Astrocyte (in vitro differentiated cells and primary cell): Measurements from ENCODE around the gene SLC35F1. TPM values are rescaled to one million over a fixed set of nuclear protein-coding genes. Genes with fewer than 3 reads are reported as not detected.

ENCODE experiments used
- DNase-seq: peaks from one replicate; pipeline ENCODE4 v3.0.0-alpha.2; 2010; ENCODE audit warnings: low read depth
- FAIRE-seq: peaks from 2 replicates; lab custom pipeline; 2011; peaks lifted over from hg19 to GRCh38; lab: Jason Lieb, UNC
- H2AFZ ChIP-seq: 2 replicates; pipeline ENCODE4 v1.6.0; 2012; ENCODE audit warnings: low read depth, low read length, inconsistent platforms
- H3K27ac ChIP-seq: 2 replicates; pipeline ENCODE4 v1.5.1; 2011; ENCODE audit warnings: low read depth, low read length, inconsistent platforms
- H3K27me3 ChIP-seq: 2 replicates; pipeline ENCODE4 v1.6.0; 2011; ENCODE audit warnings: low read length, inconsistent platforms; ENCODE audit not compliant: insufficient read depth
- H3K36me3 ChIP-seq: 2 replicates; pipeline ENCODE4 v1.5.1; 2011; ENCODE audit warnings: low read length, inconsistent platforms; ENCODE audit not compliant: insufficient read depth
- H3K4me1 ChIP-seq: 2 replicates; pipeline ENCODE4 v1.5.1; 2011; ENCODE audit warnings: low read length, inconsistent platforms; ENCODE audit not compliant: insufficient read depth
- H3K4me2 ChIP-seq: 2 replicates; pipeline ENCODE4 v1.6.0; 2012; ENCODE audit warnings: low read length, inconsistent platforms
- H3K4me3 ChIP-seq: 2 replicates; pipeline ENCODE4 v1.5.1; 2011; ENCODE audit warnings: low read depth, mild to moderate bottlenecking, low read length, inconsistent platforms; ENCODE audit not compliant: insufficient read depth
- H3K79me2 ChIP-seq: 2 replicates; pipeline ENCODE4 v1.6.0; 2012; ENCODE audit warnings: mild to moderate bottlenecking, low read length, inconsistent platforms; ENCODE audit not compliant: insufficient read depth
- H3K9ac ChIP-seq: 2 replicates; pipeline ENCODE4 v1.6.0; 2012; ENCODE audit warnings: mild to moderate bottlenecking, low read length, inconsistent platforms
- H3K9me3 ChIP-seq: 2 replicates; pipeline ENCODE4 v1.5.1; 2012; ENCODE audit warnings: low read depth, mild to moderate bottlenecking, low read length, inconsistent platforms; ENCODE audit not compliant: insufficient read depth
- H4K20me1 ChIP-seq: 2 replicates; pipeline ENCODE4 v1.6.0; 2012; ENCODE audit warnings: low read length, inconsistent platforms; ENCODE audit not compliant: insufficient read depth
- H3K27ac Mint-ChIP-seq: one replicate; pipeline ENCODE4 v1.8.0; 2021; ENCODE audit warnings: mild to moderate bottlenecking, mixed read lengths; ENCODE audit not compliant: unreplicated experiment
- H3K27me3 Mint-ChIP-seq: one replicate; pipeline ENCODE4 v1.8.0; 2021; ENCODE audit warnings: low read depth, mixed read lengths; ENCODE audit not compliant: unreplicated experiment
- H3K36me3 Mint-ChIP-seq: one replicate; pipeline ENCODE4 v1.8.0; 2021; ENCODE audit warnings: low read depth, mixed read lengths; ENCODE audit not compliant: unreplicated experiment
- H3K4me1 Mint-ChIP-seq: one replicate; pipeline ENCODE4 v1.8.0; 2021; ENCODE audit warnings: low read depth, mixed read lengths; ENCODE audit not compliant: unreplicated experiment
- H3K4me3 Mint-ChIP-seq: one replicate; pipeline ENCODE4 v1.8.0; 2021; ENCODE audit warnings: mild to moderate bottlenecking, moderate library complexity, mixed read lengths; ENCODE audit not compliant: unreplicated experiment
- H3K9me3 Mint-ChIP-seq: one replicate; pipeline ENCODE4 v1.8.0; 2021; ENCODE audit warnings: mild to moderate bottlenecking, mixed read lengths; ENCODE audit not compliant: unreplicated experiment
- CTCF ChIP-seq: IDR thresholded peaks from 2 replicates; pipeline ENCODE4 v1.5.1; 2011; ENCODE audit warnings: low read depth, mild to moderate bottlenecking, inconsistent platforms, low read length, moderate library complexity; ENCODE audit not compliant: insufficient read depth
- EZH2 ChIP-seq: IDR thresholded peaks from 2 replicates; pipeline ENCODE4 v1.6.1; 2012; ENCODE audit warnings: mild to moderate bottlenecking, low read length, inconsistent platforms; ENCODE audit not compliant: insufficient read depth
- total RNA-seq: library from RNA; stranded (reverse); gene quantifications from 2 replicates; pipeline ENCODE4 v1.2.1, GENCODE V29; 2021

Gene SLC35F1
- total RNA-seq, 1 donor from 2014 or later, result 1.0 TPM

DNA sequence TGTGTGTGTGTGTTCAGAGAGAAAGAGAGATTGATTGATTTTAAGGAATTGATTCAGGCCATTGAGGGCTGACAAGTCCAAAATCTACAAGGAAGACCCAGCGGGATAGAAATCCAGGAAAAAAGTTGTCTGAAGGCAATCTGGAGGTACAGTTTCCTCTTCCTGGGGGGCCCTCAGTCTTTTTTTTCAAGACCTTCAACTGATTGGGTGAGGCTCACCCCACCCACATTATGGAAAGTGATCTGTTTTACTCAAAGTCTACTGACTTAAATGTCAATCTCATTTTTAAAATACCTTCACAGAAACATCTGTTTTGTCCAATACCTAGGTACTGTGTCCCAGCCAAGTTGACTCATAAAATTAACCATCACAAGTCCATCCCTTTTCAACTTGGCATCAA lies 398.0 kb downstream of the SLC35F1 start:
- H3K27me3 Mint-ChIP-seq, result no peaks in the 10 kb centered on the region

GRCh38 chr6:118306392-118307238 lies 399.6 kb downstream of the SLC35F1 start:
- DNase-seq, result no peak
- no peak overlapping the region for H3K27ac Mint-ChIP-seq
- TF ChIP-seq CTCF (no peak), EZH2 (no peak)
- H3K27me3 Mint-ChIP-seq, result no peaks in the 10 kb centered on the region
- Histone ChIP-seq H4K20me1 (no peaks in the 10 kb centered on the region), H3K27ac (no peak overlapping the region), H3K27me3 (no peaks in the 10 kb centered on the region), H3K4me2 (no peak overlapping the region), H3K9me3 (no peaks in the 10 kb centered on the region), H3K79me2 (no peaks in the 10 kb centered on the region), H3K4me3 (no peak overlapping the region), H3K36me3 (no peaks in the 10 kb centered on the region), H3K9ac (no peak overlapping the region), H2AFZ (no peak overlapping the region), H3K4me1 (no peaks in the 10 kb centered on the region)
- no peaks in the 10 kb centered on the region for H3K36me3 Mint-ChIP-seq
- no peaks in the 10 kb centered on the region for H3K4me1 Mint-ChIP-seq
- no peak for FAIRE-seq
- no peaks in the 10 kb centered on the region for H3K9me3 Mint-ChIP-seq
- H3K4me3 Mint-ChIP-seq, result no peak overlapping the region

More for the DNA sequence above, 398.0 kb downstream of the SLC35F1 start:
- Histone ChIP-seq H3K4me1 (no peaks in the 10 kb centered on the region), H3K4me2 (no peak overlapping the region), H3K9me3 (no peaks in the 10 kb centered on the region), H3K36me3 (no peaks in the 10 kb centered on the region), H2AFZ (no peak overlapping the region), H3K9ac (no peak overlapping the region), H3K27me3 (no peaks in the 10 kb centered on the region), H4K20me1 (no peaks in the 10 kb centered on the region), H3K27ac (no peak overlapping the region), H3K4me3 (no peak overlapping the region), H3K79me2 (no peaks in the 10 kb centered on the region)
- no peak for DNase-seq
- no peak overlapping the region for H3K4me3 Mint-ChIP-seq
- FAIRE-seq, result no peak
- no peaks in the 10 kb centered on the region for H3K4me1 Mint-ChIP-seq
- H3K27ac Mint-ChIP-seq, result no peak overlapping the region
- no peaks in the 10 kb centered on the region for H3K36me3 Mint-ChIP-seq
- no peaks in the 10 kb centered on the region for H3K9me3 Mint-ChIP-seq
- no peak for TF ChIP-seq CTCF
- no peak for TF ChIP-seq EZH2

GRCh38 chr6:118307581-118307980 lies 400.5 kb downstream of the SLC35F1 start:
- Histone ChIP-seq H3K27me3 (no peaks in the 10 kb centered on the region), H3K4me3 (no peak overlapping the region), H3K27ac (no peak overlapping the region), H3K4me2 (no peak overlapping the region), H3K9me3 (no peaks in the 10 kb centered on the region), H3K9ac (no peak overlapping the region), H4K20me1 (no peaks in the 10 kb centered on the region), H3K36me3 (no peaks in the 10 kb centered on the region), H3K79me2 (no peaks in the 10 kb centered on the region), H2AFZ (no peak overlapping the region), H3K4me1 (no peaks in the 10 kb centered on the region)
- Mint-ChIP-seq H3K4me3 (no peak overlapping the region), H3K27me3 (no peaks in the 10 kb centered on the region), H3K36me3 (no peaks in the 10 kb centered on the region), H3K4me1 (no peaks in the 10 kb centered on the region), H3K27ac (no peak overlapping the region), H3K9me3 (no peaks in the 10 kb centered on the region)
- DNase-seq (no peak), FAIRE-seq (no peak)
- TF ChIP-seq EZH2 (no peak), CTCF (no peak)
